H4 (cell line): ENCODE data around the gene RABGGTB. TPM values are rescaled to one million over a fixed set of nuclear protein-coding genes. Genes with fewer than 3 reads are reported as not detected.
"Not testable (repeated sequence)": the region's sequence is repeated elsewhere in the genome, so short reads cannot be mapped to it uniquely, and the experiment has no call there.

Experiments used
- DNase-seq: peaks from one replicate; pipeline ENCODE4 v3.0.0-alpha.2; 2015; ENCODE audit warnings: low spot score
- total RNA-seq: library from RNA; depleted of rRNA; stranded (reverse); fragments of >200 nt; shearing (Covaris generic); gene quantifications from 2 replicates; pipeline ENCODE4 v1.2.3, GENCODE V29; 2014; rRNA removed

RABGGTB gene
- total RNA-seq, 1 experiment from 2014 or later = 101 TPM

DNA sequence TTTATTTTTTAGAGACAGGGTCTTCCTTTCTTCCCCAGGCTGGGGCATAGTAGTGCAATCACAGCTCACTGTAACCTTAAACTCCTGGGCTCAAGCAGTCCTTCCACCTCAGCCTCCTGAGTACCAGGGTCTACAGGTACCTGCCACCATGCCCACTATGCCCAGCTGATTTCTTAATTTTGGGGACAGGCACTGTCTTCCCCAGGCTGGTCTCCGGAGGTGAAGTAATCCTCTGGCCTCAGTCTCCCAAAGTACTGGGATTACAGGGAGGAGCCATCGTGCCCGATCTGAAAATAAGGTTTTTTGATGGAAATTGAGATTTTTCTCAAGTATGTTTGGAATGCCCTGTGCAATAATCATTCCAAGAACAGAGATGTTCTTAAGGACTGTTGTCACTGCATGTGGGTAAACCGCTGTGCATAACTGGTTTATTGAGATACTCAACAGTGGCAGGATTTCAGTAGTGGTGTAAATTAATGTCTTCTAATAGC is 9.7 kb downstream of the RABGGTB start:
- DNase-seq = no peak

DNA sequence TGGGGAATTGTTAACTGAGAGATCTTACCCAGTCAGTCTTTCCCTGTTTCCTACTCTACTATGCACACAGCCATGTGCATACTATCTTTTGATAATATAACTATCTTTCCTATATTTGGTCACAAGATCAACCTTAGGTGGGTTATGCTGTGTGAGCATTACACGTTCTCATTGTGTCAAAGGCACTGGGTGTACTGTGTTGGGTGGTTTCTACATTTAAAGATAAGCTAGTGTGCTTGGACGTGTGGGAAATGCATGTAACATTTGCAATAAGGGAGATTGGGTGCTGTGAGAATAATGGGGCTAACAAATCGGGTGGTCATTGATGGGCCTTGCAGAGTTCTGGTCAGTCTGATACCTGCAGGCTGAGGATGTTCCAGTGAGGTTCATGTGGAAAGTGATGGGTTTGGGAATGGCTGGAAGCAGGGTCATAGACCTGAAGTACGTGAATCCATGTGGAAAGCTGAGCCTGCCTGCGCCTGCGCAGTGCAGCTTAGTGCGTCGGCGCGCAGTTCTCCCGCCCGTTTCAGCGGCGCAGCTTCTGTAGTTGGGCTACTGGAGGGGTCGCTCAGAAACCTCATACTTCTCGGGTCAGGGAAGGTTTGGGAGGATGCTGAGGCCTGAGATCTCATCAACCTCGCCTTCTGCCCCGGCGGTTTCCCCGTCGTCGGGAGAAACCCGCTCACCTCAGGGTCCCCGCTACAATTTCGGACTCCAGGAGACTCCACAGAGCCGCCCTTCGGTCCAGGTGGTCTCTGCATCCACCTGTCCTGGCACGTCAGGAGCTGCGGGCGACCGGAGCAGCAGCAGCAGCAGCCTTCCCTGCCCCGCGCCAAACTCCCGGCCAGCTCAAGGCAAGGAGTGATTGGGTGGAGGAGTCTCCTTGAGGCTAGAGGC is 10.6 kb downstream of the RABGGTB start, which contains the start of gene MSH4:
TSS of gene MSH4 (plus strand) at position 507 of the 897 bp plus-strand sequence. CDS start at position 611, 104 bp downstream.
- DNase-seq = no peak

DNA sequence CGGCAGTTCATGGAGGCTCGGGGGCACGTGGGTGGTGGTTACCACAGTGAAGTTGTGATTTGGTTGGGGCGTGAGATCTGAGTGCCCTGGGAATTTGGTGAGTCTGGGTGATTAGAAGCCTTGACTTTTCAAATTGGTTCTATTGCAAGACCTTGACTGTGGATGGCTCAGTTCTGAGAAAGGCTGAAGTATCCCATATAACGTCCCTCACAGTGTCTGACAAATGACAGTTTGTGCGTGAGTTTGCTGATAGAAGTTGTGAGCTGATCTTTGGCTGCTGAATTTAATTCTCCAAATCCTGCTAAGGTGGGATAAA is 11.2 kb downstream of the RABGGTB start:
- DNase-seq = no peak

DNA sequence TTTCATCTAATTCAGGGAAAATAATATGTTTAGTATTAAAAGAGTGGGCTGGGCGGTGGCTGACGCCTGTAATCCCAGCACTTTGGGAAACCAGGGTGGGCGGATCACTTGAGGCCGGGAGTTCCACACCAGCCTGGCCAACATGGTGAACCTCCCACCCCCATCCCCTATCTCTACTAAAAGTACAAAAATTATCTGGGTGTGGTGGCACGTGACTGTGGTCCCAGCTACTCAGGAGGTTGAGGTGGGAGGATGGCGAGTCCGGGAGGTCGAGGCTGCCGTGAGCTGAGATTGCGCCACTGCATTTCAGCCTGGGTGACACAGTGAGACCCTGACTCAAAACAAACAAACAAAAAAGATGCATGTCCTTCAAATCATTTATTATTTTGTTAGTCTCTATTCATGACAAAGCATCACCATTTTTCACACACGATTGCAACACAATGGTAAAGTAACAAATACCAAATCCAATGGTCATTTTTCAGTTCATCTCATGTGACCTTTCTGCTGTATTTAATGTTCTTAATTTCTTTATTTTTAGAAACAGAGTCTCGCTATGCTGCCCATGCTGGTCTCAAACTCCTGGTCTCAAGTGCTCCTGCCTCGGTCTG is 11.7 kb downstream of the RABGGTB start:
- DNase-seq = no peak

DNA sequence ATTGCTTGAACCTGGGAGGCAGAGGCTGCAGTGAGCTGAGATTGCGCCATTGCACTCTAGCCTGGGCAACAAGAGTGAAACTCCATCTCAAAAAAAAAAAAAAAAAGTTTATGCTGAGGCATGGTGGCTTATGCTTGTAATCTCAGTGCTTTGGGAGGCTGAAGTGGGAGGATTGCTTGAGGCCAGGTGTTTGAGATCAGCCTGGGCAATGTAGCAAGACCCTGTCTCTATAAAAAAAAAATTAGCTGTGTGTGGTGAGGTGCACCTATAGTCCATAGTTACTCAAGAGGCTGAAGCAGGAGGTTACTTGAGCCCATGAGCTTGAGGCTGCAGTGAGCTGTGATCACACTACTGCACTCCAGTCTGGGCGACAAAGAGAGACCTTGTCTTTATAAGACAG is 15.4 kb downstream of the RABGGTB start:
- not testable (repeated sequence) for DNase-seq

DNA sequence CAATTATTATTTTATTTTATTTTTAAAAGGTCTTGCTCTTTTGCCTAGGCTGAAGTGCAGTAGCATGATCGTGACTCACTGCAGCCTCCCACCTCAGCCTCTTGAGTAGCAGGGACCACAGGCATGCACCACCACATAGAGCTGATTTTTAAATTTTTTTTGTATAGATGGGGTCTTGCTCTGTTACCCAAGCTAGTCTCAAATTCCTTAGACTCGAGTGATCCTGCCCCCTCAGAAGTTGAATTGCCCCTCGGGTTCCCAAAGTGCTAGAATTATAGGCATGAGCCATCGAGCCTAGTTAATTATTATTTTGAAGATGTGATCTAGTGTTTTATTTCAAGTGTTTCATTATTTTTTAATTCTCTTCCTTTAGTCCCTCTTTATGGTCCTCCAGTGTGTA is 22.9 kb downstream of the RABGGTB start:
- no peak for DNase-seq

DNA sequence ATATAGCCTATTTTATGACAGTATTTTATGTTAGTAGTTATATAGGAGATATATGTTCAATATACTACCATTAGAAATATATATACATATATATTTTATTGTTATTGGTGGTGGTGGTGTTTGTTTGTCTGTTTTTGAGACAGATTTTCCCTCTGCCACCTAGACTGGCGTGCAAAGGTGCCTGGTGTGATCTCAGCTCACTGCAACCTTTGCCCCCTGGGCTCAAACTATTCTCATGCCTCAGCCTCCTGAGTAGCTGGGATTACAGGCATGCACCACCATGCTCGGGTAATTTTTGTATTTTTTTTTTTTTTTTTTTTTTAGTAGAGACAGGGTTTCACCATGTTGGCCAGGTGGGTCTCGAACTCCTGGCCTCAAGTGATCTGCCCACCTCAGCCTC is 24.1 kb downstream of the RABGGTB start:
- not testable (repeated sequence) for DNase-seq

DNA sequence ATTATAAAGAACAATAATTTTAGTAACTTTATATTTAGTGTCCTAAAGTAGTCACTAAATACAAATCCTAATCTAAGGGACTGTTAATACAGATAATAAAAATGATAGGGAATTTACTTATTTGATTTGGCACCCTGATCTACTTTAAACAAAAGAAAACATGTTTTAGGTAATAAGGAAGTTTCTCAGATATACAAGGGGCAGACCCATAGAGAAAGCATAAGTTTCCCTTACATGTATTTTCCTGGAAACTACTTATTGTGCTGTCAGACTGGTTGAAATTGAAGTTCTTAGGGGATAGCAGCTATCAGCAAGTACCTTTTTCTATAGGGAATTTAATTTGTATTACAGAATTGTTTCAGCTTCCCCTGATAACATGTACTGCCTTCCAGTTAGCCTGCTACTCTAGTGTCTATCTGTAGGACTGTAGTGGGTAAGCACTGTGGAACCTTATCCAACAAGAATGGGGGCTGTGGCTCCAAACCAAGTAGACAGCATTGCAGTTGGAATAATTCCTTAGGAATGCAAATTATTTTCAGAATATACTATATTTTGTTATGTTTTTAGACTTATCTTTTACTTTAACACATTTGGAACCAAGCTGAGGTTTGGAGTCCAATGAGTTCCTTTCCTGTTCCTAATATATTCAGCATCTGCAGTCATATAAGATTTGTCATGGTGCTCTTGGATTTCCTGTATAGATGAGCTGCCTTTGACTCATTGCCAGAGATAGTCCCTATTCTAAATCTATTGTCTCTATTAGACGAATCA is 25.3 kb downstream of the RABGGTB start:
- no peak for DNase-seq

DNA sequence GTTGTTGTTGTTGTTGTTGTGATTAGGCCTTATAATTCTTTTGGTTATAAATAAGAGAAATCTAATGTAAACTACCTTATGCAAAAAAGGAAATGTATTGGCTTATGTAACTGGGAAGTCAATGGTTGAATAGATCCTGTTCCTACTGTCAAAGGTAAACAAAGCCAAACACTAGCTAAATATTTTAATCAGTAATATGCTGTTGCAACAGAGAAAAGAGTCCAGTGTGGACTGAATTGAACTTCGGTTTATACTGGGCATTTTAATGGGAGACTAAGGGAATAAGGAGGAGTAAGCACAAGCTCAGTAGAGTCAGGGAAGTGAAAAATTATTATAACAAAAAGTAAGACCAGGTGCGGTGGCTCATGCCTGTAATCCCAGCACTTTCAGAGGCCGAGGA is 26.0 kb downstream of the RABGGTB start:
- no peak for DNase-seq

DNA sequence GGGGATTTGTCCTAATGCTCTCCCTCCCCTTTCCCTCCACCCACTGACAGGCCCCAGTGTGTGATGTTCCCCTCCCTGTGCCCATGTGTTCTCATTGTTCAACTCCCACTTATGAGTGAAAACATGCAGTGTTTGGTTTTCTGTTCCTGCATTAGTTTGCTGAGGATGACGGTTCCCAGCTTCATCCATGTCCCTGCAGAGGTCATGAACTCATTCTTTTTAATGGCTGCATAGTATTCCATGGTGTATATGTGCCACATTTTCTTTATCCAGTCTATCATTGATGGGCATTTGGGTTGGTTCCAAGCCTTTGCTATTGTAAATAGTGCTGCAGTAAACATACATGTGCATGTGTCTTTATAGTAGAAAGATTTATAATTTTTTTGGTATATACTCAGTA is 37.5 kb downstream of the RABGGTB start:
- not testable (repeated sequence) for DNase-seq

DNA sequence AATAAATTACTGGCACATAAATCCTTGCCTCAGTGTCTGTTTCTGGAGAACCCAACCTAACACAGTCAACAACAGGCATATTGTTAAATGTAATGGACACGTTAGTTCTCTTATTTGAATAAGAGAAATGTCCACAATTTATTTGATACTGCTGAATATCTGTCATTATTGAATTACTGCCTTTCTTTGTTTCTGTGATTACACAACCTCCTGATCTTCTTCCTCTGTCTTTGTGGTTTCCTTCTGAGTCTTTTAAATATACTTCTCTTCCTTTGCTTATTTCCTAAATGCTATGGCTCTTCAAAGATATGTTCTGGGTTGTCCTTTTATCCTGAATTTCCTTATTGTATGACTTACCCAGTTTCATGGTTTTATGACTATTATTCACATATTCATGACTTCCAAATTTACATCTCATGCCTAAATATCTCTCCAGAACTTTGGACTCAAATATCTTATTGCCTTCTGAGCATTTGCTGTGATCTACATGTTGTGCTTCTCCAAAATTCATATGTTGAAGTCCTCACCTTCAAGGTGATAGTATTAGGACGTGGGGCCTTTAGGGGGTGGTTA is 50.6 kb downstream of the RABGGTB start:
- no peak for DNase-seq

DNA sequence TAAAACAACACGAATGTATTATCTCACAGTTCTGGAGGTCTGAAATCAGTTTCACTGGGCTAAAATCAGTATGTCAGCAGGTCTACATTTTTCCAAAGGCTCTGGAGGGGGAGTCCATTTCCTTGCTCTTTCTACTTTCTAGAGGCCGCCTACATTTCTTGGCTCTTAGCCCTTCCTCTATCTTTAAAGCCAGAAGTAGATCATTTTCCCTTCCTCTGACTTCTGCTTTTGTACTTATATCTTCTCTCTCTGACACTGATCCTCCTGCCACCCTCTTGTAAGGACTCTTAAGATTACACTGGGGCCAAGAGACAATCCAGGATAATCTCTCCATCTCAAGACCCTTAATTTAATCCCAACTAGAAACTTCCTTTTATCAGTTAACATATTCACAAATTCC is 52.0 kb downstream of the RABGGTB start:
- no peak for DNase-seq

DNA sequence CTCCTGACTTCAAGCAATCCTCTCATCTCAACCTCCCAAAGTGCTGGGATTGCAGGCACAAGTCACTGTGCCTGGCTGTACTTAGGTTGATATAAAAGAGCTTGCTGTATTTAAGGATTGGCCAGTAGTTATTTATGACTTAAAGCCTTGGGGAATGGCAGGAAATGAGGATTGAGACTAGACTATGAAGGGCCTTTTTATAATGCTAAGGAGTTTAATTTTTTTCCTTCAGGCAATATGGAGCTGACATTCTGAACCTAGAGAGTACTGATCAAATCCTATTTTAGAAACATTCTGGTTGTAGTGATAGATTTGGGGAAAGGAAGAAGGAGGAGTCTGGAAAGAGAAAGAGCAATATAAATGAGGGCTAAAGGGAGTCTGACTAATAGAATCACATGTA is 55.4 kb downstream of the RABGGTB start:
- DNase-seq = no peak

Other genes with a start within 250 kb of the RABGGTB start
- 0.62 and 1.6 TPM in 2 replicates for gene SLC44A5, start 175.1 kb upstream of the RABGGTB start, total RNA-seq
- 11.5 and 26.5 TPM in 2 replicates for gene ACADM, start 61.5 kb upstream of the RABGGTB start, total RNA-seq
- gene MSH4, start 10.6 kb downstream of the RABGGTB start, total RNA-seq = not detected in 2 replicates
- not detected in 2 replicates for gene ASB17, start 146.1 kb downstream of the RABGGTB start, total RNA-seq